ENCODE data around the gene GATB.

The GATB gene

DNA sequence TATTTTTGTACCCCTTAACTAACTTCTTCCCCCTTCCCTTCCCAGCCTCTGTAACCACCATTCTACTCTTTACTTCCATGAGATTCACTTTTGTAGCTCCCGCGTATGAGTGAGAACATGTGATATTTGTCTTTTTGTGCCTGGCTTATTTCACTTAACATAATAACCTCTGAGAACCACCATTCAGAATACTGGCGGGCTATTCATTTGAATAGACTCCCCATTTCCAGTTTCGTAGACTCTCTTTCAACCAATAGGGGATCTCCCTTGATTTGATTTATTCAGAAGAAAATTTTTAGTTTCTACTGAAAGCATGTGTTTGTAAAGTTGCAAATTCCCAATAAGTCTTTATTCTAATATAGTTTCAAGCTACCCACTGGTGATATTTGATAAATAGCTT lies 117.2 kb downstream of the GATB start:
- DNase-seq = no peak
- Histone ChIP-seq H3K27ac (ENCODE audit: insufficient read depth, low read length, poor library complexity, severe bottlenecking) (no peak overlapping the region), H3K36me3 (ENCODE audit: control insufficient read depth, insufficient read depth, low read length) (no peaks in the 10 kb centered on the region), H3K9me3 (ENCODE audit: control insufficient read depth, low read length) (no peaks in the 10 kb centered on the region), H3K27me3 (replicated peaks; ENCODE audit: control insufficient read depth, insufficient read depth, low read length, poor library complexity, severe bottlenecking) (no peaks in the 10 kb centered on the region), H3K4me3 (ENCODE audit: insufficient read depth, low read depth, low read length, poor library complexity, severe bottlenecking) (no peak overlapping the region), H3K4me1 (ENCODE audit: control insufficient read depth, insufficient read depth, low read length, poor library complexity, severe bottlenecking) (no peaks in the 10 kb centered on the region)

DNA sequence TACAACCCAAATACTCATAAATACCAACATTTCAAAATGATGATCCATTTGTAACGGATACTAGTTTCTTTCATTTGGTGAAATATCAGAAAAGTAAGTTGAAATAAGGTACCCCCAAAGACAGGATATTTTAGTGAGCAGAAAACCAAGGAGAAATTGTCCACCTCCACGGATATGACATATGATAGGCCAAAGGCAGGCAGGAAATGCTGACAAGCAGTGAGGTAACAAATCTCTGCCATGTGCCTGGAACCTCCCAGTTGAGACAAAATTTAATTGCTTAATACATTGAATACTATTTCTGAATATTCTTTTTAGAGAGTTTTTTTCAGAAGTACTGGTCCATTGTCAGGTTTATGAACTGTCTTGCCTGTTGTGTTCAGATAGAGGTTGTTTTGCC lies 118.8 kb downstream of the GATB start:
- Histone ChIP-seq H3K36me3 (ENCODE audit: control insufficient read depth, insufficient read depth, low read length) (no peaks in the 10 kb centered on the region), H3K27me3 (replicated peaks; ENCODE audit: control insufficient read depth, insufficient read depth, low read length, poor library complexity, severe bottlenecking) (no peaks in the 10 kb centered on the region), H3K4me3 (ENCODE audit: insufficient read depth, low read depth, low read length, poor library complexity, severe bottlenecking) (no peak overlapping the region), H3K4me1 (ENCODE audit: control insufficient read depth, insufficient read depth, low read length, poor library complexity, severe bottlenecking) (no peaks in the 10 kb centered on the region), H3K27ac (ENCODE audit: insufficient read depth, low read length, poor library complexity, severe bottlenecking) (no peak overlapping the region), H3K9me3 (ENCODE audit: control insufficient read depth, low read length) (no peaks in the 10 kb centered on the region)
- no peak for DNase-seq

DNA sequence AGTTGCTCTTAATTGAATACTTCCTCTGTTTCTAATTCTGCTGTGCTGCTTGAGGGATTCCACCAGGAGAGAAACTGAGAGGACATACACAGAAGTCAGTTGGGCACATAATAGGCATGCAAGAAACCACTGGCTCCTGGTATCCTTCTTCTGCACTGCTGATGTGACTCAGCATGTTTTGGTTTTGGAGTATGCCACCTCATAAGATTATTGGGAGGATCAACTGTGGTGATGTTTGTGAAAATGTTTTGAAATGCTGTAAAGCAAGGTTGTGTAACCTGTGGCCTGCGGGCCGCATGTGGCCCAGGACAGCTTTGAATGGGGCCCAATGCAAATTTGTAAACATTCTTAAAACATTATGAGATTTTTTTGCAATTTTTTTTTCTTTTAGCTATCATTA lies 119.6 kb downstream of the GATB start:
- no peak overlapping the region for H3K27ac ChIP-seq (ENCODE audit: insufficient read depth, low read length, poor library complexity, severe bottlenecking)
- no peaks in the 10 kb centered on the region for H3K36me3 ChIP-seq (ENCODE audit: control insufficient read depth, insufficient read depth, low read length)
- no peak overlapping the region for H3K4me3 ChIP-seq (ENCODE audit: insufficient read depth, low read depth, low read length, poor library complexity, severe bottlenecking)
- no peaks in the 10 kb centered on the region for H3K27me3 ChIP-seq (replicated peaks; ENCODE audit: control insufficient read depth, insufficient read depth, low read length, poor library complexity, severe bottlenecking)
- no peaks in the 10 kb centered on the region for H3K9me3 ChIP-seq (ENCODE audit: control insufficient read depth, low read length)
- DNase-seq = no peak
- no peaks in the 10 kb centered on the region for H3K4me1 ChIP-seq (ENCODE audit: control insufficient read depth, insufficient read depth, low read length, poor library complexity, severe bottlenecking)

DNA sequence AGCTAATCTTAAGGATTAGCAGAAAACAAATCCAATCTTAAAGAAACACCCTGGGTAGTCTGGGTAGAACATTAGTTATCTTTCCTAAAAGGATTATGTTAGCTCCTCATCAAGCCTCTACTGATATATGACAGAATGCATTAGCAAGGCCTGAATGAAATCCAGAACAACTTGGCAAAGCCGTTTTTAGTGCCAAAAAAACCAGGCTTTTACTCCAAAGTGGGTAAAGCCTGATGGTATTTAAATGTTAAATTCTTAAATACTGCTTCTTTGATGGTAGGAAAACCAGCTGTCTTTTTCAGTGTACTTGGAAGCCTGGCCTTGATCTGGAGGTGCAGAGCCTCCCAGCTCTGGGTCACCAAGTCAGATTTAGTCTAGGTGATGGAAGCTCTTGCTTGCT lies 120.4 kb downstream of the GATB start:
- no peaks in the 10 kb centered on the region for H3K36me3 ChIP-seq (ENCODE audit: control insufficient read depth, insufficient read depth, low read length)
- H3K4me3 ChIP-seq (ENCODE audit: insufficient read depth, low read depth, low read length, poor library complexity, severe bottlenecking) = no peak overlapping the region
- H3K4me1 ChIP-seq (ENCODE audit: control insufficient read depth, insufficient read depth, low read length, poor library complexity, severe bottlenecking) = no peaks in the 10 kb centered on the region
- no peak for DNase-seq
- H3K9me3 ChIP-seq (ENCODE audit: control insufficient read depth, low read length) = no peaks in the 10 kb centered on the region
- H3K27me3 ChIP-seq (replicated peaks; ENCODE audit: control insufficient read depth, insufficient read depth, low read length, poor library complexity, severe bottlenecking) = no peaks in the 10 kb centered on the region
- no peak overlapping the region for H3K27ac ChIP-seq (ENCODE audit: insufficient read depth, low read length, poor library complexity, severe bottlenecking)

DNA sequence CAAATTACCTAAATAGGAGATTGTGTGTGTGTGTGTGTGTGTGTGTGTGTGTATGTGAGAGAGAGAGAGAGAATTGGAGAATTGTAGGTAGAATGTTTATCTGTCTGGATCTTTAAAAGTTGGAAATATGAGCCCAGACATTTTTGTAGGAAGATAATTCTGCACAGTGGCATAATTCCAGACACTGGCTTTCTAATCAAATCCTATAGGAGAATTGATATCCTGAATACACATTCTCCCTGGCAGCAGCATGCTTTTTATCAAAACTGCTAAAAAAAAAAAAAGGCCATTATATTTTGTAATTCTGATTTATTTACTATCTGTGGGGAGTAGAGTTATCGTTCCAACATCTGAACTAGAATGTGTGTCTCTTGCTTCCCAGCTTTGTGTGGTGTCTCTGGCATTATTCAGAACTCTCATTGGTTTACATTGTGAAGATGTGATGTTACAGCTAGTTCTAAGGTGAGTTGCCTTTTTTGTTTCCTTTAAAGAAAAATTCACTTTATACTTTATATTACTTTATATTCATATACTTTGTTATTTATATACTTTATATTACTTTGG lies 122.4 kb downstream of the GATB start:
- no peaks in the 10 kb centered on the region for H3K36me3 ChIP-seq (ENCODE audit: control insufficient read depth, insufficient read depth, low read length)

DNA sequence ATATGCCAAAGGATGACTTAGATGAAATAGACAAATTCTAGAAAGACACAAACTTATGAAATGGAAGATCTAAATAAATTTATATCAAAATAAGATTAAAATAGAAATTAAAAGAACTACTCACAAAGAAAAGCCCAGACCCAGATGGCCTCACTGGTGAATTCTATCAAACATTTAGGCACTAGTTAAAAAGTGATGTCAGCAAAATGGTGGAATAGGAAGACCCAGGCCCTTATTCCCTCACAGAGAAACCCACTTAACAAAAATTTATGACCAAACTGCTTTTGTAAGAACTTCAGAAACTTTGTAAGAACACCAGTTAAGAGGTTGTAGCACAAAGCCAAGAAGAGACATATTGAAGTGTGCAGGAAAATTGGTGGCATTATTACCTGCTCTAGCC lies 129.5 kb downstream of the GATB start:
- Histone ChIP-seq H3K27me3 (replicated peaks; ENCODE audit: control insufficient read depth, insufficient read depth, low read length, poor library complexity, severe bottlenecking) (no peaks in the 10 kb centered on the region), H3K27ac (ENCODE audit: insufficient read depth, low read length, poor library complexity, severe bottlenecking) (no peak overlapping the region), H3K4me3 (ENCODE audit: insufficient read depth, low read depth, low read length, poor library complexity, severe bottlenecking) (no peak overlapping the region), H3K36me3 (ENCODE audit: control insufficient read depth, insufficient read depth, low read length) (no peaks in the 10 kb centered on the region), H3K9me3 (ENCODE audit: control insufficient read depth, low read length) (no peaks in the 10 kb centered on the region), H3K4me1 (ENCODE audit: control insufficient read depth, insufficient read depth, low read length, poor library complexity, severe bottlenecking) (no peaks in the 10 kb centered on the region)
- DNase-seq = no peak

More for the DNA sequence above, 122.4 kb downstream of the GATB start:
- H3K4me3 ChIP-seq (ENCODE audit: insufficient read depth, low read depth, low read length, poor library complexity, severe bottlenecking) = no peak overlapping the region
- H3K4me1 ChIP-seq (ENCODE audit: control insufficient read depth, insufficient read depth, low read length, poor library complexity, severe bottlenecking) = no peaks in the 10 kb centered on the region
- no peak for DNase-seq
- H3K27me3 ChIP-seq (replicated peaks; ENCODE audit: control insufficient read depth, insufficient read depth, low read length, poor library complexity, severe bottlenecking) = no peaks in the 10 kb centered on the region
- no peak overlapping the region for H3K27ac ChIP-seq (ENCODE audit: insufficient read depth, low read length, poor library complexity, severe bottlenecking)
- H3K9me3 ChIP-seq (ENCODE audit: control insufficient read depth, low read length) = no peaks in the 10 kb centered on the region

DNA sequence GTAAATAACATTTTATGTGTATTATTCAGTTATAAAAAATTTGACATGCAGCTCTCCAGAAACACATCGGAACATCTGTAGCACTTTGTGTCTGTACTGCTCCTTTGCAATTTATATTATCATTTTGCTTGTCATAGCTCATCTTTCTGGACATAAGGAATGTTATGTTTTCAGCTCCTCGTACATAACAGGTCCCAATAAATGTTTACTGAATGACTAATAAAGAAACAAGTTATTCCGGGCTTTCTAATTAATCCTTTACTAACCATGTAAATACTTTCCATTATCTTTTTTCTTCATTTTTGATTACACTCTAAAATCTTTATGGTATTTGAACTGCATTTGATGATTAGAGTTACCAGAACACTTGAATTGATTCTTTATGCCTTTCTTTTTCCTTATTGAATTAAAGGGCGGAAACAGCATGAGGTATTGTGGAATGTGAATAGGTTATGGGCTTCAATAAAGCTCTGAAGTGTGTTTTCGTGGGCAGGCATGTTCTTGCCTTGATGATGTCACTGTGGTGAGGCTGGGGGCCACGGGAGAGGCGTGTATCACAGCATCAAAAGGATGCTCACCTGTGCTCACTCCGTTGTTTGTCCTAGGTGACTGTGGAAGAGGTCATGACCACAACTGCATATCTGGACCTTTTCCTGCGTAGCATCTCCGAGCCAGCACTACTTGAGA lies 131.6 kb downstream of the GATB start:
- Histone ChIP-seq H3K27ac (ENCODE audit: insufficient read depth, low read length, poor library complexity, severe bottlenecking) (no peak overlapping the region), H3K9me3 (ENCODE audit: control insufficient read depth, low read length) (no peaks in the 10 kb centered on the region), H3K27me3 (replicated peaks; ENCODE audit: control insufficient read depth, insufficient read depth, low read length, poor library complexity, severe bottlenecking) (no peaks in the 10 kb centered on the region), H3K36me3 (ENCODE audit: control insufficient read depth, insufficient read depth, low read length) (no peaks in the 10 kb centered on the region), H3K4me3 (ENCODE audit: insufficient read depth, low read depth, low read length, poor library complexity, severe bottlenecking) (no peak overlapping the region), H3K4me1 (ENCODE audit: control insufficient read depth, insufficient read depth, low read length, poor library complexity, severe bottlenecking) (no peaks in the 10 kb centered on the region)
- no peak for DNase-seq

DNA sequence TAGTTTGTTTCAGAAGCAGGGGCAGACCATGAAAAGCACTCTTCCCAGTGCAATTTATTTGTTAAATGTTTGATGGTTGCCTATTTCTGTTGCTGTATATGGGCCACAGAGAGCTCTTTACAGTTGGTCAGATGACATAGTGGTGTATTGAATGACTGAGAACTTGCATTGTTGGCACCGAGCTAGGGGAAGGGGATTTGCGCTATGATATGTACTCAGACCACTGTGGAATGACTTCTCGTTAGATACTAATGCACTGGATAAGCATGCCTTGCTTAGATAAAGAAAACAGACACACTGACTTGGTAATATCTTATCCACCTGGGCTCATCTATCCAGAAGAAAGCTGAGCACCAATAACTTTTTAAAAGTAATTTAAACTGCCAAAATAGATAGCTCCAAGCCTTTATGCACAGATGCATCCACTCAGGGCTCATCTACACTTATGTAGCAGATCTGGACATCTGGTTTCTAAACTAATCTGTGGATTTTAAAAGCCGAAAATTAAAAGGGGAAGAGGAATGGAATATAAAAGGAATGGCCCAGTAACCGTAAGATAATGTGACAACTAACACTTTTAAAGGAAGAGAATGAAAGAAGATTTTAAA lies 132.7 kb downstream of the GATB start:
- no peak for DNase-seq
- H3K27me3 ChIP-seq (replicated peaks; ENCODE audit: control insufficient read depth, insufficient read depth, low read length, poor library complexity, severe bottlenecking) = no peaks in the 10 kb centered on the region
- no peak overlapping the region for H3K4me3 ChIP-seq (ENCODE audit: insufficient read depth, low read depth, low read length, poor library complexity, severe bottlenecking)
- no peaks in the 10 kb centered on the region for H3K36me3 ChIP-seq (ENCODE audit: control insufficient read depth, insufficient read depth, low read length)
- H3K27ac ChIP-seq (ENCODE audit: insufficient read depth, low read length, poor library complexity, severe bottlenecking) = no peak overlapping the region
- no peaks in the 10 kb centered on the region for H3K4me1 ChIP-seq (ENCODE audit: control insufficient read depth, insufficient read depth, low read length, poor library complexity, severe bottlenecking)
- H3K9me3 ChIP-seq (ENCODE audit: control insufficient read depth, low read length) = no peaks in the 10 kb centered on the region

DNA sequence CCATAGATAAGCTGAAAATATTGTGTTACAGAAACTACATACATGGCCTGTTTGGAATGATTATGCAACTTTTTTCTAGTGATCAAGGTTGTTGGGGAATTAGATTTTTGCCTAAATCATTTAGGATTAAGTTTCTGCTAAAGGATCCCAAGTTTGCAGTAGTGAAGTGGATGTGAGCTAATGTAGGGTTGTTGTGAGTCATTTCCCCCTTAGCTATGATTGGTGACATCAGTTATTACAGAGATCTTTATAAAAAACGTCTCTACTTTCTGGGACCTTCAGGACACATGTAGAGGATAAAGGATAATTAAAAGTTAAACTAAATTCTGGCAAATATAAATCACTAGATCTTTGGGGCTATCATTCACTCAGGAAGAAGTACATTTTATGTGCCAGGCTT lies 133.3 kb downstream of the GATB start:
- H3K4me1 ChIP-seq (ENCODE audit: control insufficient read depth, insufficient read depth, low read length, poor library complexity, severe bottlenecking) = no peaks in the 10 kb centered on the region
- no peak overlapping the region for H3K4me3 ChIP-seq (ENCODE audit: insufficient read depth, low read depth, low read length, poor library complexity, severe bottlenecking)
- DNase-seq = no peak
- H3K27ac ChIP-seq (ENCODE audit: insufficient read depth, low read length, poor library complexity, severe bottlenecking) = no peak overlapping the region
- no peaks in the 10 kb centered on the region for H3K9me3 ChIP-seq (ENCODE audit: control insufficient read depth, low read length)
- no peaks in the 10 kb centered on the region for H3K36me3 ChIP-seq (ENCODE audit: control insufficient read depth, insufficient read depth, low read length)
- no peaks in the 10 kb centered on the region for H3K27me3 ChIP-seq (replicated peaks; ENCODE audit: control insufficient read depth, insufficient read depth, low read length, poor library complexity, severe bottlenecking)

DNA sequence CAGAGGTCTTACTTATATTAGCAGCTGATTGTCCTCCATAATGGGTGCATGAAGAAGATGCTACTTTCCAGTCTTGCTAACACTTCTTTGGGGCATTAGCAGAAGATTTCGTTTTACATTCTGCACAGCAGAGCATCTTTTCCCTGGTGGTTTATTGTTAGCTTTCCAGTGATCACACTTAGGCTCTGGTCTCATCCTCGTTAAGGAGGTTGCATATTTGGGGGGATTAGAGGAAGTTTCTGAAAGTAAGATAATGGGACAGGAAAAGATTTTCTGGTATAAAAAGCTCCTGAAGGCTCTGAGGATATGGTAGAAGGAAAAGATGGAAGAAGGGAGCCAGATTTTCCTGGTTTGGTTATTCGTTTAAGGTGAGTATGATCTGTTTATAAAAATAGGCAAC lies 134.1 kb downstream of the GATB start:
- no peaks in the 10 kb centered on the region for H3K4me1 ChIP-seq (ENCODE audit: control insufficient read depth, insufficient read depth, low read length, poor library complexity, severe bottlenecking)
- H3K4me3 ChIP-seq (ENCODE audit: insufficient read depth, low read depth, low read length, poor library complexity, severe bottlenecking) = no peak overlapping the region
- no peaks in the 10 kb centered on the region for H3K36me3 ChIP-seq (ENCODE audit: control insufficient read depth, insufficient read depth, low read length)
- no peaks in the 10 kb centered on the region for H3K27me3 ChIP-seq (replicated peaks; ENCODE audit: control insufficient read depth, insufficient read depth, low read length, poor library complexity, severe bottlenecking)
- no peak overlapping the region for H3K27ac ChIP-seq (ENCODE audit: insufficient read depth, low read length, poor library complexity, severe bottlenecking)
- no peak for DNase-seq
- H3K9me3 ChIP-seq (ENCODE audit: control insufficient read depth, low read length) = no peaks in the 10 kb centered on the region
